COLO668 (cell line): Measurements from ENCODE around the gene HOMEZ.
A peak's percentile ranks its signal among the peaks of the same experiment; 100 is the strongest.
"Not testable (repeated sequence)": the region's sequence is repeated elsewhere in the genome, so short reads cannot be mapped to it uniquely, and the experiment has no call there.

Experiments used
- DNase-seq: peaks from one replicate; lab custom pipeline; 2025; ENCODE audit not compliant: unreplicated experiment; lab: John Stamatoyannopoulos, UW

HOMEZ gene

DNA sequence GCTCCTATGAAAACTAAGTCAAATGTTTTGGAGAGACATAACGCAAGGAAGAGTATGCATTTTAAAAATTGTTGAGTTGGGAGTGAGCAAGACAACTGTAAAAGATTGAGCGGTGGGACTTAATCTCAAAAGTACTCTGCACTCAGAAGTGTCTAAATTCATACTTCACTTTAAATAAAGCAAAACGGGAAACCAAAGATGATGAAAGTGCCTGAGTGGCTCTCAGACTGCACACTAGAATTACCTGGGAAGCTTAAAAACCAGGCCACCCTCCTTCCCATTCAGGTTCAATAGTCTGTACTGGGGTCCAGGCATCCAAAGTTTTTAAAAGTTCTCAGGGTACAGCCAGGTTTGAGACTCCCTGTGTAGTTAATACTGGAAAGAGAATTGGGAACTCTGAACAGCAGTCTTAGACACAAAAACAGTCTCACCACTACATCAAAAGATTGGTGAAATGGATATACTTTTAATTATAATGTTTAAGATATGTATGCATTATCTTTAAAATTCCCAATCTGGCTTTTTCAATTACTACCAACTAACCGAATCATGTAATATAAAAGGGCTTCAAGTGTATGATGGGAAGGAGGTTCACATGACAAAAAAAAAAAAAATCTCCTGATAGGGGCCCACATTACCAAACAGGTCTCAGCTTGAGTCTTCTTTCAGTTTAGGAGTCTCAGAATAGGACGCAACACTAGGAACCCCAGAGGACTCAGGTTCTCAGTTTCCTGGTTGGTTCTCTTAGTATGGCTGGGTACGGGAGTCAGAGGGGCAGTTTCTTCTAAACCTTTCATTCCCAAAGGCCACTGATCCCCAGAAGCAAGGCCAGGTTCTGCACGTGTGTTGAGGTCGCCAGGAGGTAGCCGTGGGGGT, 1.0 kb downstream of the HOMEZ start:
- no peak for DNase-seq

DNA sequence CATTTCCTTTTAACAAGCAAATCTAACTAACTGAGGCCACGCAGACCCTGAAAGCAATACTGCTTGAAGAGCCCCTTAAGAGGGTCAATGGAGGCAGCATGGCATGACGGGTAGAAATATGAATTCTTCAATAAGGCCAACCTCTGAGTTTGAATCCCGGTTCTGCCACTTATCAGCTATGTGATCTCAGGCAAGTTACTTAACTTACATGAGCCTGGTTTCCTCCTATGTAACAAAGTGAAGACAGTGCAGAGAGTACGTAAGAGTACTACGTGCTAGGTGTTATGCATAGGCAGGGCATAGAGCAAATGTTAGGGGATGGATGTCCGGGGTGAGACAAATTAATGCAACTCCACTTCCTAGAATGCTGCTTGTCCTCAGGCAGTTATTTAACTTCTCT, 4.7 kb downstream of the HOMEZ start:
- no peak for DNase-seq

DNA sequence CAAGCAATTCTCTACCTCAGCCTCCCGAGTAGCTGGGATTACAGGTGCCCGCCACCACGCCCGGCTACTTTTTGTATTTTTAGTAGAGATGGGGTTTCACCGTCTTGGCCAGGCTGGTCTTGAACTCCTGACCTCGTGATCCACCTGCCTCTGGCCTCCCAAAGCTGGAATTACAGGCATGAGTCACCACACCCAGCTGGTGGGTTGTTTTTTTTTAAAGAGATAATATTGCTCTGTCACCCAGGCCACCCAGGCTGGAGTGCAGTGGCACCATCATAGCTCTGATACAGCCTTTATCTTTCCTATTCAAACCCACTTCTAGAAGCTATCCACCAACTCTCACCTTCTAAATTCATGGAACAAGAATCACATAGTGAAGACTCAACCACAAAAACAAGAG, 8.0 kb downstream of the HOMEZ start:
- not testable (repeated sequence) for DNase-seq

DNA sequence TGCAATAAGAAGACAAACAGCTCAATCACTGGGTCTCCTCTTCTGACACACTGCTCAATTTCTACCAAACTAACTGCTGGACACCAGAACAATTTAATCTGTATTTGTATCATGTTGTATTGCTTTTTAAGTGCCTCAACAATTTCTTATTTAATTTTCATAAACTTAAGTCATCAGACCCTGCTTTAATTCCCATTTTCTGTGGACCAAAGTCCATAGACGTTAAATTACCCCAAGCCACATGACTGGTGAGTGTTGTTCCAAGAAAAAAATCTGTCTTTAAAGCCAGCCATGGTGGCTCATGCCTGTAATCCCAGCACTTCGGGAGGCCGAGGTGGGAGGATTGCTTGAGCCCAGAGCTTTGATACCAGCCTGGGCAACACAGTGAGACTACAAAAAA, 8.7 kb downstream of the HOMEZ start:
- DNase-seq, result no peak

DNA sequence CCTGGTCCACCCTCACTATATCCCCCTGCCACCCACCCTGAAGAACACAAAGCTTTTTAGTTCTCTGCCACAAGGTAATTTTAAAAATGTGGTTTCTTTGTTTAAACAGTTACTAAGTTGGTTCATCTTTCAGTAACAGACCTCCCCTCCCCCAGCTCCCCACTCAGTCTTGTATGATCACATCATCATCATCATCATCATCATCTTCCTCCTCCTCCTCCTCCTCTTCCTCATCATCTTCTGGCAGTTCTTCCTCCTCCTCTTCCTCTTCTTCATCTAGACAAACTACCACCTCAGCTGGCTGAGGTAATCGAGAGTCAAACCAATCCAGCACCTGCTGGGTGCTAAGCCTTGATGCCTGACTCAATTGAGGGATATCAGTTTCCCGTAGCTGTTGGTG, 10.5 kb downstream of the HOMEZ start:
- DNase-seq, result no peak

DNA sequence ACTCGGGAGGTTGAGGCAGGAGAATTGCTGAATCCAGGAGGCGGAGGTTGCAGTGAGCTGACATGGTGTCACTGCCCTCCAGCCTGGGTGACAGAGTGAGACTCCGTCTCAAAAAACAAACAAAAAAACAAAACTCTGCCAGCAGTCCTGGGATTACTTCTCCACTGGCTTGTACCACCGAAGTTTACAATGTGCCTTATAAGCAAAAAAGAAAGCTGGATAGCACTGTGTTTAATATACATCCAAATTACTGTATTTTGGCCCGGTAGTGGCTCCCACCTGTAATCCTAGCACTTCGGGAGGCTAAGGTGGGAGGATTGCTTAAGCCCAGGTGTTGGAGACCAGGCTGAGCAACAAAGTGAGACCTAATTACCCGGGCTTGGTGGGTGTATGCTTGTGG, 16.7 kb downstream of the HOMEZ start:
- DNase-seq, result no peak

DNA sequence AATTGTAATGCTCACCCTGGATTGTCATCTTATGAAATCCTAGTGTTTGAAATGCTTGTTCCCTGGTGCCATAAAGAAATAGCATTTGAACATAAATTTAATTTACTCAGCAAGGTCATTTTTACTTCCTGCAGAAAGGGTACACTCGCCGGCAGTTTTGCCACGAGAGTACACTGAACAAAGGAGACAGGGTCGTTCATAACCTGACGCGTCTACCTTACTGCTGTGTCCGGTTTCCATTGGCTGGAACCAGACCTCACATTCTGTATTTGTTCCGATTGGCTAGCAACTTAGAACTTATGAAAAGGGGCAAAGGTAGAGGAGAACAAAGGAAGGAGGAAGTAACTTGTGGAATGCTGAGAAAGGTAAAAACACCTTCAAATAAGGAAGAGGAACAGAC, 25.1 kb downstream of the HOMEZ start:
- DNase-seq, result not testable (repeated sequence)

DNA sequence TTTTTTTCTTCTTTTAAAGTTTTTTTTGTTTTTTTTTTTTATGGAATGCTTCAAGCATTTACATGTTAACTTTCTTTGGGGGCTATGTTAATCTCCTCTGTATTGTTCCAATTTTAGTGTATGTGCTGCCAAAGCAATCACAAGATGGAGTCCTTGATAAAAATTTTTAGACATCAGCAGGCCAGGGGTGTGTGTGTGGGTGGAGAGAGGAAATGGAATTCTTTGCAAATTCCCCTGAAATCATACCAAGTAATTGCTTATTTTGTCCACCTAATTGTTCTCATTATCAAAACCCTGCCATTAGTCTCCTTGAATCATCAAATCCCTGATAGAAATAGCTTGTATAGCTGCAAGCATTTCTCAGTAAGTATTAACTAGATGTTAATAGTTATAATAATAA, 26.5 kb downstream of the HOMEZ start:
- DNase-seq, result no peak

DNA sequence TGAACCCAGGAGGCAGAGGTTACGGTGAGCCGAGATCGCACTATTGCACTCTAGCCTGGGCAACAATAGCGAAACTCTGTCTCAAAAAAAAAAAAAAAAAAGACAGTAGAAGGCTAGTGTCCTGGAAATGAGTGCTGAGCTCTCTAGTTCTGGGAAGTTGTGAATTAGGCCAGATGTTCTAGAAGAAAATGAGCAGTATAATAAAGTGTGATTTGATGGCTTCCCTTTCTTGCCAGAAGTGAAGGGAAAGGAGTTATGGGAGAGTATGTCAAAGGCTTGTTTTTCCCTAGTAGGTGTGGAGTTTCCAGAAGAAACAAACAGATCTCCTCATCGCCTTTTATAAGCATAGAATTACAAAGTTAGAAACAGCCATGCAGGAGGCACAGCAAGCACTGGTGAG, 27.7 kb downstream of the HOMEZ start:
- no peak for DNase-seq

DNA sequence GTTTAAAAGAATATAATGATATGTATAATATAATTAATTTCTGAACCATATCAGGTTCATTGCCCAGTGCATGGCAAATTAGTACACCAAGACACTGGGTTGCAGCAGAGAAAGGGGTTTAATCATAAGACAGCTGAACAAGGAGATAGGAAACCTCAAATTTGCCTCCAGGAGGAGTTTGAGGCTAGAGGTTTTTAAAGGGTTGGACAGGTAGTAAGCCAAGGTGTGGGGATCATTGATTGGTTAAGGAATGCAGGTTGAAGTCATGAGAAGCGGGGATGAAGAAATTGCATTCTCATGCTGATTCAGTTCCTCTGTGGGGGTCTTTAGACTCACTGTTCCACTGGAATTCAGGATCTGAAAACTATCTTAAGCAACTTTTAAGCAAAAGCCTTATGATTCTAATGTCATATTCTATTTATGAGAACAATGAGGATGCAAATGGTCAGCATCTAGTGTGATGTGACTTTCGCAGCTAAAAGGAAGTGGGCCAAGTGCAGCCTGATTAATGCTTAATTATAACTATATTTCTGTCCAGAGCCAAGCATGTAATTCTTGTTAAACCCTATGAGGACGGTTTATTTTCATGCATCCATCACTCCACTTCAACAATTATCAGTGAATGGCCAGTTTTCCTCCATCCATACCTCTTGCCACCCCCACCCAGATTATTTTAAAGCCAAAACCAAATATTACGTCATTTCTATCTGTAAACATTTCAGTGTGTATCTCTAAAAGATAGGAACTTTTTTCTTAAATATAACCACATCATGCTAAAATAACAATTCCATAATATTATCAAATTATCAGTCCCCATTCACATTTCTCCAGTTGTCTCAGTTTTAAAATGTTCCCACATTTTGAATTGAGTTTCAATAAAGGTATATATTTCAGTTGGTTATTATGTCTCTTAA, 33.3 kb downstream of the HOMEZ start:
- no peak for DNase-seq

DNA sequence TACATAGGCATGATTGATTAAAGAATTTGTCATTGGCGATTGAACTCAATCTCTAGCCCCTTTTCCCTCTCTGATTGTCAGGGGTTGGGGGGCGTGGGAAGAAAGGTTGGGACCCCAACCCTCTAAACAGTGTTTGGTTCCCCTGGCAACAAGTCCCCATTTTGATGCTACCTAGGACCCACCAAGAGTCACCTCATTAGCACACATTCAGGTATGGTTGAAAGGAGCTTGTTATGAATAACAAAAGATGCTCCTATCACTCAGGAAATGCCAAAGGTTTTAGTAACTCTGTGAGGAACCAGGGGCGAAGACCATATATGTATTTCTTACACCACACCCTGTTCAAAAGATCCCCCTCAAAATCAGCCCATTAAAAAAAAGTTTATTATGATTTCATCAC, 33.9 kb downstream of the HOMEZ start:
- DNase-seq, result no peak

DNA sequence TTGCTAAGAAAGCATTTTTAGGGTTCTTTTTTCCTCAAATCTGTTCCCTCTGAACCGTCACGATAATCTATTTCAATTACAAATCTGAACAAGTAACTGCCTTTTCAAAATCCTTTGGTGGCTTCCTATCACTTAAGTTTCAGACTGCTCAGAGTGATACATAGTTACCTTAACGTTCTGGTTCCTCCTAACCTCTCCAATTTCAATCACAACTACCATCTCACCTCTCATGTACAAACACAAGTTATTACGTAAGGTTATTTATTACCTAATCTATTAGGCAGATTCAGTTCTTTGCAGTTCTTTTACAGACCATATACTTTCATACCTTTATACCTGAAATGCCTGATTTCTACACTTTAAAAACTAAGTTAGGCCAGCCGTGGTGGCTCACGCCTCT, 36.1 kb downstream of the HOMEZ start:
- no peak for DNase-seq

DNA sequence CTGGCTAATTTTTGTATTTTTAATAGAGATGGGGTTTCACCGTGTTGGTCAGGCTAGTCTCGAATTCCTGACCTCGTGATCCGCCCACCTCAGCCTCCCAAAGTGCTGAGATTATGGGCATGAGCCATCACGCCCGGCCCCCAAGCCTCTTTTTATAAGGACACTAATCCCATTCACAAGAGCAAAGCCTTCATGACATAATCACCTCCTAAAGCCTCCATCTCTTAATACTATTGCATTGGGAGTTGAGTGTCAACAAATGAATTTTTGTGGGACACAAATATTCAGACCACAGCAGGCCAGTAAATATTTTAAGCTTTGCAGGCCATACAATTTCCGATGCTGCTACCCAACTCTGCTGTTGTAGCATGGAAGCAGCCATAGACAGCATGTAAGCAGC, 37.3 kb downstream of the HOMEZ start:
- DNase-seq, result no peak

DNA sequence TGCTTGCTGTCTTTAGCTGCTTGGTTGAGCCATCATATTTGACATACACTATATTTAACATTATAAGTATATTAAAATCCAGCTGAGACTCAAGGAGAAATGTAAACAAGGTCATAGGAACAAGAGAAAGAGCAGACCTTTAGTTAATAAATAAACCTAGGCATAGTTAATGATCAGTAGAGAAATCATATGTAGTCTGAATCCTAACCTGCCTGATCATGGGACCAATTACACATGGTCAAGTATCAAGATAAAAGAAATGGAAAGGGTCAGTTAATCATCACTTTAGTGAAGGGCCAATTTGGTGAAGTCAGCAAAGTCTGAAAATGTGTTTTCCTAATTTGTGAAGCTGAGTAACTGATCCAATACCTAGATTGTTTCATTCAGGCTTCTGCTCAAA, 40.6 kb downstream of the HOMEZ start:
- DNase-seq, result no peak

DNA sequence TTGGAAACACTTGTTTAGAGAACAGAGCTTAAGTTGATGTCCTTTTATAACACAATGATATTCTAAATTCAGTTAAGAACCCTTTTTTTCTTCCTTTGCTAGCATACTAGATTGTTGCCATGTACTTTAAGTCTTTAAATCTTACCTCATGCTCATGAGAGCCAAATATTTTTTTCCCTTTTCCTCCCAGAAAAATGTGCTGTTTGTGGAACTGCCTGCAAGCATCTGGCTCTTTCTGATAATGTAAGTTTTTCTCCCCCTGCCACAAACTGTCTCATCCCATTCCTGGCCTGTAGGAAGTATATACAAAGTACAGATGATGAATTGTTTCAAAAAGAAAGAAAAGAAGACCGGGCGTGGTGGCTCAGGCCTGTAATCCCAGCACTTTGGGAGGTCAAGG, 42.9 kb downstream of the HOMEZ start:
- DNase-seq, result no peak

DNA sequence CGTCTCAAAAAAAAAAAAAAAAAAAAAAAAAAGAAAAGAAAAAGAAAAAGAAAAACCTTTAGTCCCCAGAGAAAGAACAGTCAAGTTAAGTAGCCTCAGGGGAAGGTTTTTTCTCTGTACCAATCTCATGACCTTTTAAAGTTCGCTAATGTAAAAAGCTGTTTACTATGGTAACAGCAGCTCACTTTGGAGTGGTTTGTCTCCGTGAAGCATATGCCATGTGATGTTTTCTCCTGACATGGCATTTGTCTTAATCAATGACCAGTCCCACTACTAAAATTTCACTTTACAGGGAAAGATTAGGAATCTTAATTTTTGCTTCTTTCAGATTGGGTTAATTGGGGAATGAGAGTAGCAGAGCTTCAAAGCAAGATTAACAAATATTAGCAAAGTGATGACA, 43.9 kb downstream of the HOMEZ start:
- DNase-seq, result no peak

DNA sequence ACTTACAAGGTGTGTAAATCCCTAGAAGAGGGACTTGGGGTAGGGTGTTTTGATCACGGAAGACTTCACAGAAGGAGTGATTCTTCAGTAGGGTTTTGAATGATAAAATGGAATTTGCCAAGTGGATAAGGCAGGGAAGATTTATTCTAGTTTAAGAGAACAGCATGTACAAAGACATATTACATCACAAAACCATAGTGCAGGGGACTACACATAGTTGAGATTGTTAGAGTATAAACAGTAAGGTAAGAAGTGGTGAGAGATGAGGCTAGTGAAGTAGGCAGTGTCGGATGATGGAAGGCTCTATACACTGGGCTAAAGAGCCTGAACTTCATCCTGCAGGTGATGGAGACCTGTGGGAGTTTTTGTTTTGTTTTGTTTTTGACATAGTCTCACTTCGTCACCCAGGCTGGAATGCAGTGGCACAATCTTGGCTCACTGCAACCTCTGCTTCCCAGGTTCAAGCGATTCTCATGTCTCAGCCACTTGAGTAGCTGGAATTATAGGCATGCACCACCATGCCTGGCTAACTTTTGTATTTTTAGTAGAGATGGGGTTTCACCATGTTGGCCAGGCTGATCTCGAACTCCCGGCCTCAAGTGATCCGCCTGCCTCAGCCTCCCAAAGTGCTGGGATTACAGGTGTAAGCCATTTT, 44.7 kb downstream of the HOMEZ start:
- DNase-seq, result not testable (repeated sequence)

DNA sequence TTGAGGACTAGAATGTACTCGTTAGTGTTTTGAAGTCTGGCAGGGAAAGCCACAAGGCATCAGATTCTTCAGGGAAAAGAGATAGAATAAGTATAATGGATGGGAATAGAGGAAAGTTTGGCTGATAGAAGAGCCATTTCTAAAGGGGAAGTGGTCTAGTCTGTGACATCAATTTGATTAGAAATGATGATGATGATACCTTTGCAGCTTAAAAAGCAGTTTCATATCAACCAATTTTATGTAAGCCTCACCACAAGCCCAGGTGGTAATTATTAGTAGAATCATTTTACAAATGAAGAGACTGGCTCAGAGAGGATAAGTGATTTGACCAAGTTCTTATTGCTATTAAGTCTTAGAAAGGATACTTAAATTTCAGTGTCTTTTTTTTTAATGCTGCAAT, 45.3 kb downstream of the HOMEZ start:
- no peak for DNase-seq

DNA sequence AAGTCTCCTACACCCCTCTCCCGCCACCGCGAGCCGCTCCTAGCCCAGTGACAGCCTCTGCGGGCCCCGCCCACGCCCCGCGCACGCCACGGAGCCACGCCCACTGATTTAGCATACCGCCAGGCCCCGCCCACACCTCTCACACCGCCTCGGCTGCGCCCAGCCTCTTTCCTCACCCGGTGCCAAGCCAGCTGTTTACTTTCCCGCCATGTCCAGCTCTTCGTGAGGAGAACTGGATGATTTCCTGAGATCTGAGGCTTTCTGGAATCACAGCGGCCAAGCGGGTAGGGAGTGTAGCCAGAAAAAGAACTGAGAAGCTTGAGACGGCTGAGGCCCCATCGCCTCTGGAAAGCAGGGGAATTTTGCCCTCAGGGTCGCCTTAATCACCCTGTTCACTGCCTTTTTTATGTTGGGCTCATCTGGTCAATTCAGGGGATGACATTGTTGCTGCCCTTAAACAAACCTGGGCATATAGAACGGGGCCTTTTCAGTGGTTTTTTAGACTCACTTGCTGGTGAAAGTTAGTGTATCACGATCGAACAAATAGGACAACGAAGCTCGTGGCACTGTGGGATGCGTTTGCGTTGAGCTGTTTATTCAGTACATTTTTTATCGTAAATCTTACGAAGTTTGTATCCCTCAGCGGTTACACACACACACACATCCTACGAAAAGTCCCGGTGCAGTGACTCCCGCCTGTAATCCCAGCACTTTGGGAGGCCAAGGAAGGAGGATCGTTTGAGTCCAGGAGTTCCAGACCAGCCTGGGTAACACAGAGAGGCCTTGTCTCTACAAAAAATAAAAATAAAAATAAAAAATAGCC, 47.9 kb downstream of the HOMEZ start, which contains the start of gene RNF212B:
Gene RNF212B (plus strand): TSS at position 165 of the 823 bp plus-strand sequence. CDS start 2,410 bp downstream, outside the sequence.
- DNase-seq, result peak; percentile 93

DNA sequence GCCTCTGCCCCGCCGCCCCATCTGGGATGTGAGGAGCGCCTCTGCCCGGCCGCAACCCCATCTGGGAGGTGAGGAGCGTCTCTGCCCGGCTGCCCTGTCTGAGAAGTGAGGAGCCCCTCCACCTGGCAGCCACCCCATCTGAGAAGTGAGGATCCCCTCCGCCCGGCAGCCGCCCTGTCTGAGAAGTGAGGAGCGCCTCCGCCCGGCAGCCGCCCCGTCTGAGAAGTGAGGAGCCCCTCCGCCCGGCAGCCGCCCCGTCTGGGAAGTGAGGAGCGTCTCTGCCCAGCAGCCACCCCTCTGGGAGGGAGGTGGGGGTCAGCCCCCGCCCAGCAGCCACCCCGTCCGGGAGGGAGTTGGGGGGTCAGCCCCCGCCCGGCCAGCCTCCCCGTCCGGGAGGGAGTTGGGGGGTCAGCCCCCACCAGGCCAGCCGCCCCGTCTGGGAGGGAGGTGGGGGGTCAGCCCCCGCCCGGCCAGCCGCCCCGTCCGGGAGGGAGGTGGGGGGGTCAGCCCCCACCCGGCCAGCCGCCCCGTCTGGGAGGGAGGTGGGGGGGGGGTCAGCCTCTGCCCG, 53.6 kb downstream of the HOMEZ start:
- DNase-seq, result not testable (repeated sequence)
